CD4-positive, CD25-positive, alpha-beta regulatory T cell (primary cell): ENCODE results near the gene PP2D1. TPM values are rescaled to one million over a fixed set of nuclear protein-coding genes. Genes with fewer than 3 reads are reported as not detected.
A peak's percentile ranks its signal among the peaks of the same experiment; 100 is the strongest.

Experiments used
- ATAC-seq, 2 donors: fragments of 150-1000 bp; cut with Tn5 transposase; one replicate each; pipeline ENCODE4 v1.10.0; 2021; ENCODE audit warnings: low read depth in 2 of 2, moderate number of reproducible peaks in 2 of 2, moderate library complexity in 1 of 2
- DNase-seq, 3 donors: peaks; one replicate each; pipeline versions ENCODE4 v3.0.0 to v3.0.0-alpha.2; 2012 to 2022; ENCODE audit warnings: mixed read lengths in 1 of 3
- H3K27ac ChIP-seq: one replicate; pipeline ENCODE4 v1.7.0; 2013; ENCODE audit warnings: mild to moderate bottlenecking, low read length; ENCODE audit not compliant: insufficient read depth, poor library complexity, severe bottlenecking
- H3K27me3 ChIP-seq: one replicate; pipeline ENCODE4 v1.7.0; 2013; ENCODE audit warnings: low read length; ENCODE audit not compliant: control insufficient read depth, insufficient read depth
- H3K36me3 ChIP-seq: one replicate; pipeline ENCODE4 v1.7.0; 2013; ENCODE audit warnings: mild to moderate bottlenecking, low read length, moderate library complexity; ENCODE audit not compliant: control insufficient read depth, insufficient read depth
- H3K4me1 ChIP-seq: 2 replicates; pipeline ENCODE4 v1.7.0; 2013; ENCODE audit warnings: mild to moderate bottlenecking, low read length; ENCODE audit not compliant: insufficient read depth, control insufficient read depth, poor library complexity, severe bottlenecking
- H3K4me3 ChIP-seq: one replicate; pipeline ENCODE4 v1.7.0; 2013; ENCODE audit warnings: low read depth, mild to moderate bottlenecking, low read length, moderate library complexity
- H3K9me3 ChIP-seq, 2 experiments: 1 replicate in 1 of 2; 2 replicates in 1 of 2; pipeline ENCODE4 v1.7.0; 2013; ENCODE audit warnings: low read length in 2 of 2, mild to moderate bottlenecking in 1 of 2, moderate library complexity in 1 of 2; ENCODE audit not compliant: control insufficient read depth in 2 of 2
- H3K27ac Mint-ChIP-seq, 3 donors: one replicate each; pipeline ENCODE4 v1.8.0; 2020 to 2022; ENCODE audit warnings: mild to moderate bottlenecking in 3 of 3, mixed read lengths in 3 of 3, moderate library complexity in 2 of 3
- H3K27me3 Mint-ChIP-seq: one replicate; pipeline ENCODE4 v1.8.0; 2022; ENCODE audit warnings: mild to moderate bottlenecking, mixed read lengths
- H3K36me3 Mint-ChIP-seq: one replicate; pipeline ENCODE4 v1.8.0; 2020; ENCODE audit warnings: mixed read lengths
- H3K4me1 Mint-ChIP-seq, 4 donors: one replicate each; pipeline ENCODE4 v1.8.0; 2020 to 2022; ENCODE audit warnings: mixed read lengths in 4 of 4, mild to moderate bottlenecking in 1 of 4
- H3K4me3 Mint-ChIP-seq, 4 donors: one replicate each; pipeline ENCODE4 v1.8.0; 2020 to 2022; ENCODE audit warnings: mild to moderate bottlenecking in 4 of 4, mixed read lengths in 4 of 4, moderate library complexity in 3 of 4
- H3K9me3 Mint-ChIP-seq, 7 donors: one replicate each; pipeline ENCODE4 v1.8.0; 2020 to 2022; ENCODE audit warnings: mixed read lengths in 7 of 7, mild to moderate bottlenecking in 3 of 7, moderate library complexity in 2 of 7
- polyA plus RNA-seq, 4 donors: library from polyadenylated mRNA; unstranded; fragments of 300-500 nt; fragmentation: Illumina TruSeq; gene quantifications; one replicate each; pipeline ENCODE4 v1.2.3, GENCODE V29; 2021
- total RNA-seq: library from RNA; stranded (reverse); gene quantifications from one replicate; pipeline ENCODE4 v1.2.3, GENCODE V29; 2022

PP2D1 gene
- total and polyA plus RNA-seq, 5 donors from 2014 or later: 0.16 to 1.2 (median 0.21) TPM; not detected in 1

DNA sequence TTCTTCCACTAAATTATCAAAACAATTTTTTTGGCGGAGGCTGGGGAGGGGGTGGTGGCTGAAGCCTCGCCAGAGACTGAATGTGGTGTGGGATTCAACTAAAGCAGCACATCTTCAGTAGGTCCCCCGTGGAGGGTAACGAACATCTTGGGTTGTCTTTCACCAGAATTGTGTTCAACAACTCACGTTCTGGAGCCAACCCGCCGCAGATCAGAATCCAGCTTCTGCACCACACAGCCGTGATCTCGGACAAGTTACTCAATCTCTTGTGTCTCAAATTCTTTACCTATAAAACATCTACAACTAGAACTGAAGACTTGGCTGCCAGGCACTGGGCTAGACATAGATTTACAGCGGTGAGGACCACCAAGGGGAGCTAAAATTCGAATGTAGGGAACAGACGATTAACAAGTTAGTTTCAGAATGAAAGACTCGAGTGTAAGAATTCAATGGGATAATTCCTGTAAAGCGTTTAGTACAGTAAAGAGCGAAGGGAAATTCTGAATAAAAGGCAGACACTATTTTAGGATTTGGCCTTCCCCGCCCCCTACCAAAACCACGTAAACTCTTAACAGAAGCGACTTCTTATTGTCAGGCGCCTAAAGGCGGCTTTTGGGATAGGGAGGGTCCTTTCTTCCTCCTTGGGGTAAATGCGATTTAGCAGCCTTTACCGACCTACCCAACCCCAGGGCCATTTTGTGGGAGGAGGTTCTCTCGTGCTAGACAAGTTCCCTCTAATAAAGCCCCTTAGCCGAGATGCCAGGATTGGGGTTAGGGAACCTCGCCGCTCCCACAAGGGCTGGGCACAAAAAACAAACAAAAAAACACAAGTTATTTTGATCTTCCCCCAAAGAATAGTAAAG is 65.9 kb downstream of the PP2D1 start:
- DNase-seq (peak in 2 of 3 donors; percentile 4 to 10), ATAC-seq (no peak)
- peaks cover 0 to 2% (median 0%) of the 10 kb centered on the region in 7 donors for H3K9me3 Mint-ChIP-seq
- peak overlapping the region; percentile 97 to 100 (median 99) for H3K27ac Mint-ChIP-seq
- H3K4me1 Mint-ChIP-seq: peaks cover 26 to 59% (median 43%) of the 10 kb centered on the region in 4 donors
- H3K27me3 Mint-ChIP-seq: peaks cover 5% of the 10 kb centered on the region
- Histone ChIP-seq H3K36me3 (peaks cover 8% of the 10 kb centered on the region), H3K27ac (peak overlapping the region; percentile 97), H3K4me3 (peak overlapping the region; percentile 85), H3K4me1 (peaks cover 42% of the 10 kb centered on the region), H3K9me3 (no peaks in the 10 kb centered on the region), H3K27me3 (no peaks in the 10 kb centered on the region)
- H3K36me3 Mint-ChIP-seq: peaks cover 5% of the 10 kb centered on the region
- peak overlapping the region; percentile 92 to 100 (median 100) for H3K4me3 Mint-ChIP-seq

DNA sequence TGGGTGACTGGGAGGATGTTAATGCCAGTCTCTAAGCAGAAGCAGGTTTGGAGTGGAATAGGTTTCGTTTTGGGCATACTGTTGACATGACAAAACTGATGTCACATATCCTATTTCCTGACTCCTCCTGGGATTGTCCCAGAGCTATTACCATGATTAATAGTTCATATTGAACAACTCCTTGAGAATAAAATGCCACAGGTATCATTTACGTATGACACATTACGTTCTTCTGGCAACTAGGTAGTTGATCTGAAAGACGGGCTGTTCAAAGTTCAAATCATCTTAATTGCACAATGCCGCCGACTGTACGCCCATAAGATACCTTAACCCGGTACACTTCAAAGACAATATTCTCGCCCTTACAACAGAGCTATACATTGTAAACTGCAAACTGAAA is 66.5 kb downstream of the PP2D1 start:
- H3K9me3 ChIP-seq: no peaks in the 10 kb centered on the region
- Mint-ChIP-seq H3K27me3 (peaks cover 5% of the 10 kb centered on the region), H3K9me3 (peaks cover 0 to 2% (median 0%) of the 10 kb centered on the region in 7 donors), H3K4me3 (peak overlapping the region; percentile 92 to 100 (median 100)), H3K4me1 (peaks cover 21 to 52% (median 37%) of the 10 kb centered on the region in 4 donors), H3K36me3 (no peaks in the 10 kb centered on the region), H3K27ac (peak overlapping the region in 2 of 3 donors; percentile 63 to 99)
- H3K27ac ChIP-seq: no peak overlapping the region
- no peak for ATAC-seq
- no peaks in the 10 kb centered on the region for H3K27me3 ChIP-seq
- H3K4me1 ChIP-seq: peaks cover 35% of the 10 kb centered on the region
- H3K36me3 ChIP-seq: peaks cover 1% of the 10 kb centered on the region
- peak overlapping the region; percentile 85 for H3K4me3 ChIP-seq
- no peak for DNase-seq

DNA sequence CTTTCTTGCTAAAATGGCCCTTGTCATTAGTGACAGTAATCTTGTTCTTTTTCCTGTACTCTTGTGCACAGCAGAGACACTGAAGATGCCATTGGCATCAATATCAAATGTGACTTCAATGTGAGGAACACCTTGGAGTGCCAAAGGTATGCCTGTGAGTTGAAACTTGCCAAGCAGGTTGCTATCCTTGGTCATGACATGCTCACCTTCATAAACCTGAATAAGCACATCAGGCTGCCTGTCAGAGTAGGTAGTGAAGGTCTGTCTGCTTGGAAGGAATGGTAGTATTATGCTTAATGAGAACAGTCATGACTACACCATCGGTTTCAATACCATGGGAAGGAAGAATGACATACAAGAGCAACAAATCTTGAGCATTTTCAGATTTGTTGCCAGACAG is 71.4 kb downstream of the PP2D1 start:
- H3K27me3 Mint-ChIP-seq: no peaks in the 10 kb centered on the region
- H3K36me3 ChIP-seq: no peaks in the 10 kb centered on the region
- no peaks in the 10 kb centered on the region for H3K9me3 ChIP-seq
- peaks cover 4 to 11% (median 6%) of the 10 kb centered on the region in 4 donors for H3K4me1 Mint-ChIP-seq
- H3K4me3 Mint-ChIP-seq: no peak overlapping the region
- H3K27me3 ChIP-seq: no peaks in the 10 kb centered on the region
- no peaks in the 10 kb centered on the region for H3K36me3 Mint-ChIP-seq
- no peak overlapping the region for H3K27ac ChIP-seq
- no peaks in the 10 kb centered on the region for H3K9me3 Mint-ChIP-seq
- H3K27ac Mint-ChIP-seq: no peak overlapping the region
- no peaks in the 10 kb centered on the region for H3K4me1 ChIP-seq
- DNase-seq (no peak), ATAC-seq (no peak)
- H3K4me3 ChIP-seq: no peak overlapping the region

DNA sequence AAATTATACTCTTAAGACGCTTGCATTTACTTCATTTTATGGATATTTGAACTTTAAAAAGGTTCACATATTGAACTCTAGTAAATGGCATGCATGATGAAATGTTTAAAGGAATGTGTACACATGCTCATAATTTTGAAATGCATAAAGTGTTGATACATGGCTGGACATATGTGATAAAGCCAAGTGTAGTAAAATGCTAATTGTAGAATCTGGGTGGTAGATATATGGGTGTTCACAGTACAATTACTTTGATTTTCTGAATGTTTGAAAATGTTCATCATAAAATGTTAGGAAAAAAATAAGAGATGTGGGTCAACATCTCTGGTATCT is 73.8 kb downstream of the PP2D1 start:
- no peak overlapping the region for H3K27ac ChIP-seq
- Mint-ChIP-seq H3K27ac (peak overlapping the region in 1 of 3 donors; percentile 39), H3K4me1 (peaks cover 0 to 4% (median 0%) of the 10 kb centered on the region in 4 donors), H3K9me3 (no peaks in the 10 kb centered on the region), H3K36me3 (no peaks in the 10 kb centered on the region), H3K4me3 (no peak overlapping the region), H3K27me3 (no peaks in the 10 kb centered on the region)
- no peaks in the 10 kb centered on the region for H3K4me1 ChIP-seq
- no peaks in the 10 kb centered on the region for H3K27me3 ChIP-seq
- H3K9me3 ChIP-seq: no peaks in the 10 kb centered on the region
- no peak overlapping the region for H3K4me3 ChIP-seq
- ATAC-seq (no peak), DNase-seq (no peak)
- no peaks in the 10 kb centered on the region for H3K36me3 ChIP-seq

DNA sequence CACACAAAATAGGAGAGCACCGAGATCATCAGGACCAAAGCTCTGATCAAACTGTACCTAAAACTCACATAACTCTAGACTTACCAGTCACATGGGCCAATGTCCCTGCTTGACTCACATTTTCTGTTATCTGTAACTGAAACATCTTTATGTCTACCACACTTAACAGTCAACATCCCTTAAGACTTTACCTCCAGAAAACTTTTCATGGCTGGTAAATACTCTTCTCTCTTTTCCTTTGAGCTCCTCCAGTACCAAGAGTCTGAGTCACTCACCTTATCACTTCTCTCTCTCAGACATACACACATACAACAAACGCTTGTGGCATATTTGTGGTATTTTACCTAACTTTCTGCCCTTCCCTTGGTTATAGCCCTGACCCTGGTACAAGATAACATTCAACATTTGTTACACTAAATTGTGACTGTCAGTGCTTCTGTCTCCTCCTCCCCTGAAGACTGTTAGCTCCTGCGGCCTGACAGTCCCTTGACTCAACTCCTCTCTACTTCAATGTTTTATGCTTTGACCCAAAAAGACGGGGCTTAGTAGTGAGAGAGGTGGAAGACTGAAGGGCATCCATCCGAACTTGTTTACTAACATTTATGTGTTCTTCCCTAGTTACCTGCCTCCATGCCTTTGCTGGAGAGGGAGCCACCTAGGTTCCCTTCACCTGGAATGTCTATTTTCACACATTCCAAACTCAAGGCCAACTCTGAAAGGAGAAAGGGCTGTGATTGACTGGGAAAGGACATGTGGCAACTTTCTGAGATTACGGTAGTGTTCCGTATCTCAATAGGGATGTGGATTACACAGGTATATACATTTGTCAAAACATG is 74.4 kb downstream of the PP2D1 start:
- H3K4me3 Mint-ChIP-seq: no peak overlapping the region

More for the DNA sequence above, 74.4 kb downstream of the PP2D1 start:
- ATAC-seq: no peak
- Histone ChIP-seq H3K27ac (no peak overlapping the region), H3K4me1 (no peaks in the 10 kb centered on the region), H3K9me3 (no peaks in the 10 kb centered on the region), H3K36me3 (no peaks in the 10 kb centered on the region), H3K27me3 (no peaks in the 10 kb centered on the region), H3K4me3 (no peak overlapping the region)
- DNase-seq: peak in 1 of 3 donors; percentile 41
- no peaks in the 10 kb centered on the region for H3K27me3 Mint-ChIP-seq
- H3K36me3 Mint-ChIP-seq: no peaks in the 10 kb centered on the region
- H3K9me3 Mint-ChIP-seq: peaks cover 0 to 3% (median 0%) of the 10 kb centered on the region in 7 donors
- peaks cover 0 to 4% (median 0%) of the 10 kb centered on the region in 4 donors for H3K4me1 Mint-ChIP-seq
- peak overlapping the region in 1 of 3 donors; percentile 39 for H3K27ac Mint-ChIP-seq

Other genes starting within 250 kb of the PP2D1 start
- gene EFHB, start 78.0 kb downstream of the PP2D1 start, total RNA-seq: 1.3 TPM
- gene EFHB, start 78.0 kb downstream of the PP2D1 start, polyA plus RNA-seq: under 1 TPM; 0.10 to 0.26 (median 0.19) TPM
- 134 TPM for gene RAB5A, start 65.2 kb downstream of the PP2D1 start, total RNA-seq
- gene RAB5A, start 65.2 kb downstream of the PP2D1 start, polyA plus RNA-seq: 10 to 100 TPM; 33.8 to 41.9 (median 40.3) TPM
- gene KAT2B, start 28.2 kb upstream of the PP2D1 start, total RNA-seq: 185 TPM
- 10 to 100 TPM in 1 of 4 donors, 1 to 10 TPM in 3; 5.7 to 11.0 (median 7.9) TPM for gene KAT2B, start 28.2 kb upstream of the PP2D1 start, polyA plus RNA-seq
- 2.1 TPM for gene SGO1, start 173.9 kb upstream of the PP2D1 start, total RNA-seq
- 1 to 10 TPM in 3 of 4 donors, under 1 TPM in 1; 0.56 to 2.7 (median 1.9) TPM for gene SGO1, start 173.9 kb upstream of the PP2D1 start, polyA plus RNA-seq